ENCODE data around the gene POMZP3. TPM values are rescaled to one million over a fixed set of nuclear protein-coding genes. Genes with fewer than 3 reads are reported as not detected.

The POMZP3 gene
- total RNA-seq, 1 experiment from 2014 or later, result 20.1 TPM

Other genes starting within 250 kb of the POMZP3 start
- 1.1 TPM for gene SSC4D, start 217.6 kb downstream of the POMZP3 start, total RNA-seq (2021; ENCODE audit: unreplicated experiment)
- 23.4 TPM for gene ZP3, start 202.3 kb downstream of the POMZP3 start, total RNA-seq (2021; ENCODE audit: unreplicated experiment)
- 37.4 TPM for gene DTX2, start 165.6 kb downstream of the POMZP3 start, total RNA-seq (2021; ENCODE audit: unreplicated experiment)
- 2.3 TPM for gene UPK3B, start 116.7 kb downstream of the POMZP3 start, total RNA-seq (2021; ENCODE audit: unreplicated experiment)
- gene SPDYE16, start 84.0 kb downstream of the POMZP3 start, total RNA-seq (2021; ENCODE audit: unreplicated experiment), result not detected

Measured in HCT116 (cell line).